Panc1 (cell line): ENCODE results near the gene CCK. TPM values are rescaled to one million over a fixed set of nuclear protein-coding genes. Genes with fewer than 3 reads are reported as not detected.

Source experiments
- ATAC-seq: fragments of 200-7000 bp; cut with Tn5 transposase; 2 replicates; pipeline ENCODE4 v1.9.1; 2020; ENCODE audit warnings: mild to moderate bottlenecking, moderate library complexity
- BruUV-seq: library from RNA; stranded (reverse); fragments of 400-500 nt; replicated peaks from 2 replicates; lab custom pipeline; 2021; lab: Mats Ljungman, UMichigan
- CTCF ChIA-PET: fragments of 300-600 bp; sonication (Branson Sonifier 250); formaldehyde crosslinking; loops from one replicate; lab custom pipeline; 2022; ENCODE audit warnings: antibody characterized with exemption; lab: Charles Lee
- POLR2A ChIA-PET: fragments of 300-600 bp; sonication (Branson Sonifier 250); formaldehyde crosslinking; loops from one replicate; lab custom pipeline; 2022; ENCODE audit warnings: antibody characterized with exemption; lab: Charles Lee
- DNase-seq: peaks from one replicate; pipeline ENCODE4 v3.0.0-alpha.2; 2010; ENCODE audit warnings: low read depth, low spot score
- H3K27ac ChIP-seq: 2 replicates; pipeline ENCODE4 v1.5.1; 2011; ENCODE audit warnings: mild to moderate bottlenecking, low read length, inconsistent platforms
- H3K27me3 ChIP-seq: fragments of 200-500 bp; sonication (Bioruptor generic); 2 replicates; pipeline ENCODE4 v1.6.0; 2014; ENCODE audit warnings: low read length, inconsistent platforms; ENCODE audit not compliant: control insufficient read depth, insufficient read depth
- H3K36me3 ChIP-seq: fragments of 200-500 bp; sonication (Bioruptor generic); 2 replicates; pipeline ENCODE4 v1.5.1; 2014; ENCODE audit warnings: inconsistent platforms, mild to moderate bottlenecking, low read length, moderate library complexity; ENCODE audit not compliant: control insufficient read depth, insufficient read depth
- H3K4me1 ChIP-seq: 2 replicates; pipeline ENCODE4 v1.5.1; 2011; ENCODE audit warnings: inconsistent platforms, mild to moderate bottlenecking, low read length, moderate library complexity; ENCODE audit not compliant: control insufficient read depth, insufficient read depth
- H3K4me3 ChIP-seq, 2 experiments: 2 replicates each; pipeline ENCODE4 v1.5.1; 2011 to 2012; ENCODE audit warnings: low read depth in 2 of 2, low read length in 2 of 2, mild to moderate bottlenecking in 2 of 2, inconsistent platforms in 1 of 2, moderate library complexity in 1 of 2
- H3K9me3 ChIP-seq: fragments of 200-500 bp; sonication (Bioruptor generic); 2 replicates; pipeline ENCODE4 v1.5.1; 2014; ENCODE audit warnings: low read depth, mild to moderate bottlenecking, inconsistent platforms, low read length, moderate library complexity; ENCODE audit not compliant: control insufficient read depth, insufficient read depth
- CTCF ChIP-seq: fragments of 450-650 bp; IDR thresholded peaks from 2 replicates; pipeline ENCODE4 v1.5.1; 2017; ENCODE audit warnings: mild to moderate bottlenecking
- POLR2AphosphoS5 ChIP-seq: IDR thresholded peaks from 2 replicates; pipeline ENCODE4 v1.6.1; 2012; ENCODE audit warnings: mild to moderate bottlenecking, low read depth, low read length, moderate library complexity
- SIN3A ChIP-seq: IDR thresholded peaks from 2 replicates; pipeline ENCODE4 v1.6.1; 2012; ENCODE audit warnings: low read depth, mild to moderate bottlenecking, low read length, moderate library complexity, borderline replicate concordance; ENCODE audit not compliant: insufficient read depth
- TCF7L2 ChIP-seq: IDR thresholded peaks from 2 replicates; pipeline ENCODE4 v1.6.1; 2011; ENCODE audit warnings: mild to moderate bottlenecking, low read depth, low read length, inconsistent platforms
- in situ Hi-C: cut with HindIII; loops from 2 replicates; pipeline ENCODE4 v1.10.0; 2016; ENCODE audit warnings: low sequenced_read_pairs, low pct_unique_long_range_greater_than_20kb
- intact Hi-C: fragments of 100-400 bp; cut with micrococcal nuclease; formaldehyde crosslinking; loops from one replicate; pipeline ENCODE4 v1.10.0; 2022; ENCODE audit not compliant: unreplicated experiment
- total RNA-seq: library from RNA; stranded (reverse); gene quantifications from one replicate; pipeline ENCODE4 v1.2.1, GENCODE V29; 2021; ENCODE audit not compliant: unreplicated experiment
- TF ChIP-seq, protein P1 (sequence below), 2 experiments: IDR thresholded peaks; 2 replicates each; pipeline ENCODE4 v1.6.1; 2011 to 2012; ENCODE audit warnings: low read depth in 2 of 2, control low read depth in 1 of 2, low read length in 1 of 2, mild to moderate bottlenecking in 1 of 2, moderate library complexity in 1 of 2; ENCODE audit not compliant: insufficient read depth in 1 of 2

Gene CCK
- total RNA-seq, 1 experiment from 2014 or later, result not detected

GRCh38 chr3:42275217-42275616 lies 9.2 kb upstream of the CCK start:
- H3K27ac ChIP-seq, result no peak overlapping the region
- ChIA-PET CTCF (no interaction called here), POLR2A (no interaction called here)
- in situ Hi-C loops, result no loop called here
- no peak for DNase-seq
- no TSS peak for BruUV-seq
- no peaks in the 10 kb centered on the region for H3K27me3 ChIP-seq
- TF ChIP-seq CTCF (no peak), POLR2AphosphoS5 (no peak), SIN3A (no peak), TCF7L2 (no peak)
- TF ChIP-seq, protein P1, sequence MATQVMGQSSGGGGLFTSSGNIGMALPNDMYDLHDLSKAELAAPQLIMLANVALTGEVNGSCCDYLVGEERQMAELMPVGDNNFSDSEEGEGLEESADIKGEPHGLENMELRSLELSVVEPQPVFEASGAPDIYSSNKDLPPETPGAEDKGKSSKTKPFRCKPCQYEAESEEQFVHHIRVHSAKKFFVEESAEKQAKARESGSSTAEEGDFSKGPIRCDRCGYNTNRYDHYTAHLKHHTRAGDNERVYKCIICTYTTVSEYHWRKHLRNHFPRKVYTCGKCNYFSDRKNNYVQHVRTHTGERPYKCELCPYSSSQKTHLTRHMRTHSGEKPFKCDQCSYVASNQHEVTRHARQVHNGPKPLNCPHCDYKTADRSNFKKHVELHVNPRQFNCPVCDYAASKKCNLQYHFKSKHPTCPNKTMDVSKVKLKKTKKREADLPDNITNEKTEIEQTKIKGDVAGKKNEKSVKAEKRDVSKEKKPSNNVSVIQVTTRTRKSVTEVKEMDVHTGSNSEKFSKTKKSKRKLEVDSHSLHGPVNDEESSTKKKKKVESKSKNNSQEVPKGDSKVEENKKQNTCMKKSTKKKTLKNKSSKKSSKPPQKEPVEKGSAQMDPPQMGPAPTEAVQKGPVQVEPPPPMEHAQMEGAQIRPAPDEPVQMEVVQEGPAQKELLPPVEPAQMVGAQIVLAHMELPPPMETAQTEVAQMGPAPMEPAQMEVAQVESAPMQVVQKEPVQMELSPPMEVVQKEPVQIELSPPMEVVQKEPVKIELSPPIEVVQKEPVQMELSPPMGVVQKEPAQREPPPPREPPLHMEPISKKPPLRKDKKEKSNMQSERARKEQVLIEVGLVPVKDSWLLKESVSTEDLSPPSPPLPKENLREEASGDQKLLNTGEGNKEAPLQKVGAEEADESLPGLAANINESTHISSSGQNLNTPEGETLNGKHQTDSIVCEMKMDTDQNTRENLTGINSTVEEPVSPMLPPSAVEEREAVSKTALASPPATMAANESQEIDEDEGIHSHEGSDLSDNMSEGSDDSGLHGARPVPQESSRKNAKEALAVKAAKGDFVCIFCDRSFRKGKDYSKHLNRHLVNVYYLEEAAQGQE (IDR thresholded peaks at IDR 0.05; ENCODE audit: insufficient read depth in 1 of 2, low read depth in 2 of 2, low read length in 1 of 2), result no peak
- intact Hi-C loops, result no loop called here
- H3K36me3 ChIP-seq, result no peaks in the 10 kb centered on the region
- H3K9me3 ChIP-seq, result no peaks in the 10 kb centered on the region
- no peak for ATAC-seq
- H3K4me1 ChIP-seq, result no peaks in the 10 kb centered on the region
- H3K4me3 ChIP-seq, result no peak overlapping the region

DNA sequence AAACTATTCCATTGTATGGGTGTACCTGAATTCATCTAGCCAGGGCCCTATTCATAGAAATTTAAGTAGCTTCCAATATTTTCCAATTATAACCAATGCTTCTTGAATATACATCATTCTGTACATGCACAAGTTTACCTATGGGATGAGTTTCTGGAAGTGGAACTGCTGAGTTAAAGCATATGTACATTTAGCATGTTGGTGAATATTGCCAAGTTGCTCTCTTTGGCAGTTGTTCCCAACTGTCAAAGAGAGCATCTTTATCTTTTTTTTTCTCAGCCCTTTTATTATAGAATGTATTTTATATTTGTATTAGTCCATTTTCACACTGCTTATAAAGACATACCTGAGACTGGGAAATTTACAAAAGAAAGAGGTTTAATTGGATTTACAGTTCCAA lies 8.3 kb upstream of the CCK start:
- no peaks in the 10 kb centered on the region for H3K4me1 ChIP-seq
- ATAC-seq (no peak), DNase-seq (no peak)
- H3K4me3 ChIP-seq, result no peak overlapping the region
- TF ChIP-seq, protein P1 (IDR thresholded peaks at IDR 0.05; ENCODE audit: insufficient read depth in 1 of 2, low read depth in 2 of 2, low read length in 1 of 2), result no peak
- TF ChIP-seq TCF7L2 (no peak), CTCF (no peak), POLR2AphosphoS5 (no peak), SIN3A (no peak)
- in situ Hi-C loops, result no loop called here
- POLR2A ChIA-PET, result no interaction called here
- intact Hi-C loops, result no loop called here
- H3K27ac ChIP-seq, result no peak overlapping the region
- BruUV-seq, result no TSS peak
- no peaks in the 10 kb centered on the region for H3K36me3 ChIP-seq
- CTCF ChIA-PET, result no interaction called here
- 0 out of 2 replicates have a peak, but pooled peaks cover 4% of the 10 kb centered on the region for H3K27me3 ChIP-seq
- H3K9me3 ChIP-seq, result no peaks in the 10 kb centered on the region
